Stimulated activated CD4-positive, alpha-beta T cell treated with anti-CD3 and anti-CD28 coated beads, Interleukin-4, amount 100 ng/mL, for 1 hour (primary cell): Measurements from ENCODE around the gene CACNA1A.
"Not testable (repeated sequence)": the region's sequence is repeated elsewhere in the genome, so short reads cannot be mapped to it uniquely, and the experiment has no call there.

Experiments
- DNase-seq: peaks from one replicate; pipeline ENCODE4 v3.0.0-alpha.2; 2020

Gene CACNA1A

GRCh38 chr19:13492128-13492527 lies 14.2 kb downstream of the CACNA1A start:
- DNase-seq: no peak

DNA sequence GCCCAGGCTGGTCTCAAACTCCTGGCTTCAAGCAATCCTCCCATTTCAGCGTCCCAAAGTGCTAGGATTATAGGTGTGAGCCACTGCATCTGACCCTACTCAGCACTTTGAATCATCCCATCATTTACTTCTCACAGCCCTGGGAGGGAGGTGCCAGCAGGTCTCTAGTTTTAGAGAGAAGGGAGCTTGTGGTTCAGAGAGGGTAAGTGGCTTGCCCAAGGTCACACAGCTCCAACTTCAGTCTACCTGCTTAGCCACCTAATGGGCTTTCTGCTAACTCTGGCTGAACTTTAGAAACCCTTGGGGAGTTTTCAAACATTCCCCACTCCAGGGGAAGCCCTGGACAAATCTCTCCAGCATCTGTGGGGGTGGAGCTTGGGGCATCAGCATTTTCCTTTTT lies 18.3 kb downstream of the CACNA1A start:
- DNase-seq: no peak

- no peak for DNase-seq
These were observed 22.1 kb downstream of the CACNA1A start for GRCh38 chr19:13484166-13484565.

DNA sequence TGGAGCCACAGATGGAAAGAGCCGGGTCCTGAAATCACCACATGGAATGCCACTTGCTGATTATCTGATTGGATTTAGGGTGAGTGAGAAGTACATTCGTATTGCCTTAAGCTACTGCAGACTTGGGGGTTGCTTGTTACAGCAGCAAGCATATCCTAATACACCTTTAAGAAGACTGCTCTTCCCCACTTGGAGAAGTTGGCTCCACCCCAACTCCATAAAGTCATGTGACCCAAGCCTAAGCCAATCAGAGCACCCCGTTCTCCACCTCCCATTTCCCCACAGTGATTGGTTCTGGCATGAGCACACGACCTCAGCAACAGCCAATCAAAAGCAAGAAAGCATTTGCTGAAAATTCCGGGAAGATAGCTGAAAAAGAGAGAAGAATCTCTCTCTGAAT lies 23.1 kb downstream of the CACNA1A start:
- DNase-seq: no peak

DNA sequence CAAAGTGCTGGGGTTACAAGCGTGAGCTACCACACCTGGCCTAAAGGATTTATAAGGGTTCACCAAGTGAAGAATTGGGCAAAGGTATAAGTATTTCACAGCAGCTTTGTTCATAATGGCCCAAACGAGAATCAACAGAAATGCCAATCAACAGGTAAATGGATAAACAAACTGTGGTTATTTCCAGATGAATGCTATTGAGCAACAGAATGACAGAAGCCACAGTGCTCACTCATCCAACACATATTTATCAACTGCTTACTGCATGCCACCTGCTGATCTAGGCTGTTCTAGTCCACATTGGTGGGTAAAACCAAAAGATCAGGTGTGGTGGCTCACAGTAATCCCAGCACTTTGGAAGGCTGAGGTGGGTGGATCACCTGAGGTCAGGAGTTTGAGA lies 27.7 kb downstream of the CACNA1A start:
- no peak for DNase-seq

- DNase-seq: no peak
These were observed 30.2 kb downstream of the CACNA1A start for GRCh38 chr19:13476071-13476470.

GRCh38 chr19:13475044-13475443 lies 31.2 kb downstream of the CACNA1A start:
- DNase-seq: no peak

GRCh38 chr19:13466697-13467096 lies 39.6 kb downstream of the CACNA1A start:
- no peak for DNase-seq

DNA sequence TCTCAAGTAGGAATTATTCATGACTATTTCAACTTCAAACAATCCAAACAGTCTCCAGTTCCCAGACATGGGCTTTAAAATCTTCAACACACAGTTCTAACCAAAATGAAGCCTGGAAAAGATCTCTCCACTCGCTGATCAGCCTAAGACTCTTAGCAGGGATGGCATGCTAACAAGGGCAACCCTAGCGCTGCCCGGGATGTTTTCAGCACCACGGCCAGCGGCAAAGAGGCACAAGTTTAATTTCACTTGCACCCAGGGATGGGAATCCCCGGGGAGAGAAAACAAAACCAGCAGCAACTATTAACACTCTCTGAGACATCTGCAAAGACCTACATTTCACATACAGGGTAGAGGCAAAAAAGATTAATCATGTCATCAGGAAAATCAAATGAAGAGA lies 43.0 kb downstream of the CACNA1A start:
- DNase-seq: peak; percentile 13

GRCh38 chr19:13461536-13461935 lies 44.7 kb downstream of the CACNA1A start:
- DNase-seq: no peak

GRCh38 chr19:13460045-13460444 lies 46.2 kb downstream of the CACNA1A start:
- no peak for DNase-seq

- no peak for DNase-seq
These were observed 46.9 kb downstream of the CACNA1A start for GRCh38 chr19:13459351-13459750.

GRCh38 chr19:13451434-13451995 lies 54.8 kb downstream of the CACNA1A start:
- DNase-seq: no peak

DNA sequence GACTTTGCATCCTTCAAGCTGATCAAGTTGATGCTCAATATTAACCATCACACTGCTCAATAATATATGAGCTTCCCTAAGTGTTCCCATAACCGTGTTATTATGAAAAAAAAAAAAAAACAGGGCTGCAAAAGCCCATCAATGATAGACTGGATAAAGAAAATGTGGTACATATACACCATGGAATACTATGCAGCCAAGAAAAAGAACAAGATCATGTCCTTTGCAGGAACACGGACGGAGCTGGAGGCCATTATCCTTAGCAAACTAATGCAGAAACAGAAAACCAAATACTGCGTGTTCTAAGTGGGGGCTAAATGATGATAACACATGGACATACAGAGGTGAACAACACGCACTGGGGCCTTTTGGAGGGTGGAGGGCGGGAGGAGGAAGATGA lies 58.3 kb downstream of the CACNA1A start:
- DNase-seq: no peak

GRCh38 chr19:13441810-13442512 lies 64.3 kb downstream of the CACNA1A start:
- peak; percentile 46 for DNase-seq

GRCh38 chr19:13437919-13438618 lies 68.2 kb downstream of the CACNA1A start:
- DNase-seq: no peak

DNA sequence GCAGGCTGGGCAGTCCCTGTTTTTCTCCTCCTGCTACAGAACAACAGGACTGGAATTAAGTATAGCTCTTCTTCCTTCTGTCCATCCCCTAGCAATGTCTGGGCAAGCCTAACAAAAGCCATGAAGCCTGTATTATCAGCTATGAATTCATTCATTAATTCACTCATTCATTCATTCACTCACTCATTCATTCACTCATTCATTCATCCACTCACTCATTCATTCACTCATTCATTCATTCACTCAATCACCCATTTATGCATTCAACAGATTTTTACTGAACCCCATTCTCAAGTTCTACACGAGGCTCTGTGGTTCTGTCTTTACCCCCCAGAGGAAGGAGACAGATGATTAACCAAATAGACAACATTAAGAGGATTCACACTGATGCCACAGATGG lies 69.9 kb downstream of the CACNA1A start:
- DNase-seq: no peak

DNA sequence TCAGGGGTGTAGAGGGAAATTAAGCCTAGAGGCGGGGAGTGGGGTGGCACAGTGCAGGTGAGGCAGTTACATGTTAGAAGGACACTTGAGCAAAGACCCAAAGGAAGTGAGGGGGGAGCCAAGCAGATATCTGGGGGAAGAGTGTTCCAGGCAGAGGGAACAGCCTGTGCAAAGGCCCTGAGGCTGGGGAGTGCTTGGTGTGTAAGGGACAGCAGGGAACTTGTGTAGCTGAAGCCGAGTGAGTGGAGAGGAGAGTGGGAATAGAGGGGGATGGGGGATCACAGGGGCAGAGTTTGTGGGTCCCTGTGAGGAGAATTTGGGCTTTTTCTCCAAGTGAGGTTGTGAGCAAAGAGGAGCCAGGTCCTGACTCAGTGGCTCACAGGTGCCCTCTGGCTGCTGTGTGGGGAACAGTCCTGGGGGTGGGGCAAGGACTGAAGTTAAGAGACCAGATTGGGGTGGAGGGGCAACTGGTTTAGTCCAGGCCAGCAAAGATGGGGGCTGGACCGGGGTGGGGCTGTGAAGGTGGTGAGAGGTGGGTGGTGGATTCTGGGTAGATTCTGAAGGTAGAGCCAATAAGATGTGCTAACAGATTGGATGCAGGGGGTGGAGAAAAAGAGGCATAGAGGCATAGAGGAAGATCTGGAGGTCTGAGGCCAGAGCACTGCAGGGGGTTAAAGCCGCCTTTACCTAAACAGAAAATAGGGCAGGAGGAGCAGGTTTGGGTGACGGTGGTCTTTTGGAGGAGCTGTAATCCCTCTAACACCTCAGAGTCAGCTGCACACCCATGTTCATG lies 75.3 kb downstream of the CACNA1A start:
- DNase-seq: peak; percentile 53

GRCh38 chr19:13429563-13429962 lies 76.7 kb downstream of the CACNA1A start:
- no peak for DNase-seq

DNA sequence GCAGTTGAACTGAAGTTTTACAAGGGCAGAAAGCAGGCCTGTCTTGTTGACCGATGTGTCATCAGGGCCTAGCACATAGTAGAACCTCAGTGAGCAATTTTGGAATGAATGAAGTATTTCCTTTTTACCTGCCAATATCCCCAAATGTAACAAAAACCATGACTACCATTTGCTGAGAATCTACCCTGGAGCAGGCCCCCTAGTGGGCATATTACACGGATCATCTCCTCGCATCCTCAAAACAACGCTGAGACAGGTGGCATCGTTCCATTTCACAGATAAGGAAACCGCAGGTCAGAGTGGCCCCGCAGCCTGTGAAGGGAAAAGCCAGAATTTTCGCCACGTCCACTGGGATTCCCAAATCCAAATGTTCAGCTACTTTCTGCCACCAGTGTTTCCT lies 77.9 kb downstream of the CACNA1A start:
- peak; percentile 8 for DNase-seq

DNA sequence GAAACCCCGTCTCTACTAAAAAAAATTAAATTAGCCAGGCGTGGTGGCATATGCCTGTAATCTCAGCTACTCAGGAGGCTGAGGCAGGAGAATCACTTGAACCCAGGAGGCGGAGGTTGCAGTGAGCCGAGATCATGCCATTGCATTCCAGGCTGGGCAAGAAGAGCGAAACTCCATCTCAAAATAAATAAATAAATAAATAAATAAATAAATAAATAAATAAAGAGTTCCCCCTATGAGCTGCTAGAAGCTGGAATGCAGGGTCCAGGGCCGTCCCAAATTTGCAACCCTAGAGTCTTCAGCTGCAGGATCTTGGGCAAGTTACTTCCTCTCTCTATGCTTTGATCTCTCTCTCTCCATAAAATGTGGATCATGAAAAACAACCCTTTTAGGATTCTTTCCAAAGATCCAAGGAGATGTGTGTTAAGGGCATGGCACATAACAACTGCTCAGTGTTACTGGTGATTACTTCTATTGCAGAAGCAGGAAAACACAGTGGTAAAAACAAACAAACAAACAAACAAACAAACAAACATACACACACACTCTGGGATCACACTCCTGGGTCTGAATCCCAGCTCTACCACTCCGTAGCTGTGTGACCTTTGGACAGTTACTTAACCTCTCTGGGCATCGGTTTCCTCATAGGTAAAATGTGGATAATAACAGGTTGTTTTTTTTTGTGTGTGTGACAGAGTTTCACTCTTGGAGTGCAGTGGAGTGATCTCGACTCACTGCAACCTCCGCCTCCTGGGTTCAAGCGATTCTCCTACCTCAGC lies 78.8 kb downstream of the CACNA1A start:
- no peak for DNase-seq

DNA sequence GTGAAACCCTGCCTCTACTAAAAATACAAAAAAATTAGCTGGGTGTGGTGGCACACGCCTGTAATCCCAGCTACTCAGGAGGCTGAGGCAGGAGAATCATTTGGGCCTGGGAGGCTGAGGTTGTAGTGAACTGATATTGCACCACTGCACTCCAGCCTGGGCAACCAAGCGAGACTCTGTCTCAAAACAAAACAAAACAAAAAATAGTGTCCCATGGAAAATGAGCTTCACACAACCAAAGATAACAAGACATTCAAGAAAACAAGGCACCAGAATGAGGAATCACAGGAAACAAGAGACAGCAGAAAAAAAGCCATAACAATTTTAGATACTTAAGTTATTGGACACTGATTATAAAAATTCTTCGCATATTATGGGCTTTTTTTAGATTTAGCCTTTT lies 80.4 kb downstream of the CACNA1A start:
- not testable (repeated sequence) for DNase-seq

DNA sequence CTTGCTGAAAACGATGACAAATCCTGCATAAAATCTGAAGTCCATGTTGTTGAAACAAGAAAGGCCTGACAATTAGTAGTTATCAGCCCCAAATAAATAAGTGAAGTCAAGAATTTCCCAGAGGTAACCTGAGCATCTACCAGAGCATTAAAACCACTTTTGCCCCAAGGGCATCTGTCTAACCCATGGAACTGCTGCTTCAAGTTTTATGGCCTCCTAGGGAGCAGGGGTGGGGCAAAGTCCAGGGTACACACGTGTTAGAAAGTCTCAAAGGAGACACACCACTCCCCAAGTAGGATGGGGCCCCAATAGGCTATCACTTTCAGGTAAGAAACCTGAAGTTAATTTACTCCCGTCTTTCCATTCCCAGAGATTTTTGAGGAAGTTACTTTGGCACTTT lies 81.1 kb downstream of the CACNA1A start:
- no peak for DNase-seq
